ENCODE measurements around the gene SMIM10L1. TPM values are rescaled to one million over a fixed set of nuclear protein-coding genes. Genes with fewer than 3 reads are reported as not detected.

Gene SMIM10L1
- total and polyA plus RNA-seq, 5 experiments from 2014 or later = 7.6 to 14.5 (median 13.4) TPM

- POLR2A ChIA-PET = no interaction called here
- peaks cover 0 to 9% (median 0%) of the 10 kb centered on the region in 9 donors for H3K9me3 Mint-ChIP-seq
- ATAC-seq (no peak), DNase-seq (no peak)
- peaks cover 5 to 21% (median 10%) of the 10 kb centered on the region in 3 donors for H3K36me3 Mint-ChIP-seq
- peaks cover 0 to 2% (median 0%) of the 10 kb centered on the region in 4 donors for H3K4me1 Mint-ChIP-seq
- H3K27me3 Mint-ChIP-seq = no peaks in the 10 kb centered on the region
- no peak overlapping the region for H3K4me3 Mint-ChIP-seq
- no peak overlapping the region for H3K27ac Mint-ChIP-seq
These were observed 31.8 kb downstream of the SMIM10L1 start for GRCh38 chr12:11202811-11203210.

GRCh38 chr12:11204173-11204572 is 33.2 kb downstream of the SMIM10L1 start:
- Mint-ChIP-seq H3K27ac (no peak overlapping the region), H3K4me1 (peaks cover 0 to 2% (median 0%) of the 10 kb centered on the region in 4 donors), H3K27me3 (no peaks in the 10 kb centered on the region), H3K9me3 (peaks cover 0 to 9% (median 0%) of the 10 kb centered on the region in 9 donors), H3K4me3 (no peak overlapping the region), H3K36me3 (peaks cover 5 to 23% (median 10%) of the 10 kb centered on the region in 3 donors)
- POLR2A ChIA-PET = no interaction called here
- ATAC-seq (no peak), DNase-seq (no peak)

- POLR2A ChIA-PET = no interaction called here
- H3K9me3 Mint-ChIP-seq = peaks cover 2 to 24% (median 7%) of the 10 kb centered on the region in 9 donors
- DNase-seq = no peak
- no peak for ATAC-seq
- H3K4me3 Mint-ChIP-seq = no peak overlapping the region
- H3K27ac Mint-ChIP-seq = no peak overlapping the region
- peaks cover 4 to 30% (median 10%) of the 10 kb centered on the region in 3 donors for H3K36me3 Mint-ChIP-seq
- H3K4me1 Mint-ChIP-seq = peaks cover 0 to 3% (median 0%) of the 10 kb centered on the region in 4 donors
- no peaks in the 10 kb centered on the region for H3K27me3 Mint-ChIP-seq
These were observed 38.1 kb downstream of the SMIM10L1 start for GRCh38 chr12:11209113-11209512.

Other genes starting within 250 kb of the SMIM10L1 start
- not detected for gene PRH2, start 242.0 kb upstream of the SMIM10L1 start, total RNA-seq
- not detected for gene PRH2, start 242.0 kb upstream of the SMIM10L1 start, polyA plus RNA-seq
- 1 to 10 TPM; 3.1 to 3.5 TPM for gene TAS2R14, start 231.9 kb upstream of the SMIM10L1 start, total RNA-seq
- gene TAS2R14, start 231.9 kb upstream of the SMIM10L1 start, polyA plus RNA-seq = 1 to 10 TPM in 1 of 3 donors, under 1 TPM in 2; 0.71 to 1.2 (median 0.74) TPM
- gene TAS2R50, start 184.3 kb upstream of the SMIM10L1 start, total RNA-seq = 1 to 10 TPM; 1.2 TPM
- gene TAS2R50, start 184.3 kb upstream of the SMIM10L1 start, polyA plus RNA-seq = not detected
- 1 to 10 TPM; 1.7 to 2.1 TPM for gene TAS2R20, start 172.9 kb upstream of the SMIM10L1 start, total RNA-seq
- gene TAS2R20, start 172.9 kb upstream of the SMIM10L1 start, polyA plus RNA-seq = under 1 TPM; 0.14 to 0.25 (median 0.15) TPM
- 1 to 10 TPM; 3.9 to 4.7 TPM for gene TAS2R19, start 148.6 kb upstream of the SMIM10L1 start, total RNA-seq
- gene TAS2R19, start 148.6 kb upstream of the SMIM10L1 start, polyA plus RNA-seq = under 1 TPM in 1 of 3 donors, not detected in 2; 0.22 TPM
- 1 to 10 TPM; 2.8 to 3.2 TPM for gene TAS2R31, start 139.8 kb upstream of the SMIM10L1 start, total RNA-seq
- gene TAS2R31, start 139.8 kb upstream of the SMIM10L1 start, polyA plus RNA-seq = under 1 TPM in 2 of 3 donors, not detected in 1; 0.22 to 0.39 TPM
- gene TAS2R46, start 108.9 kb upstream of the SMIM10L1 start, total RNA-seq = 1 to 10 TPM in 1 of 2 experiments, under 1 TPM in 1; 0.71 to 1.9 TPM
- gene TAS2R46, start 108.9 kb upstream of the SMIM10L1 start, polyA plus RNA-seq = under 1 TPM in 1 of 3 donors, not detected in 2; 0.66 TPM
- gene TAS2R43, start 78.9 kb upstream of the SMIM10L1 start, total RNA-seq = 1 to 10 TPM in 1 of 2 experiments, under 1 TPM in 1; 0.91 to 1.4 TPM
- gene TAS2R43, start 78.9 kb upstream of the SMIM10L1 start, polyA plus RNA-seq = not detected
- gene TAS2R30, start 36.5 kb upstream of the SMIM10L1 start, total RNA-seq = 1 to 10 TPM; 4.3 to 5.0 TPM
- gene TAS2R30, start 36.5 kb upstream of the SMIM10L1 start, polyA plus RNA-seq = not detected
- gene TAS2R42, start 15.7 kb downstream of the SMIM10L1 start, total RNA-seq = not detected
- not detected for gene TAS2R42, start 15.7 kb downstream of the SMIM10L1 start, polyA plus RNA-seq
- not detected for gene PRB3, start 98.5 kb downstream of the SMIM10L1 start, total RNA-seq
- gene PRB3, start 98.5 kb downstream of the SMIM10L1 start, polyA plus RNA-seq = under 1 TPM in 2 of 3 donors, not detected in 1; 0.22 to 0.75 TPM
- gene PRB4, start 139.2 kb downstream of the SMIM10L1 start, total RNA-seq = not detected
- not detected for gene PRB4, start 139.2 kb downstream of the SMIM10L1 start, polyA plus RNA-seq
- gene PRB2, start 224.4 kb downstream of the SMIM10L1 start, total RNA-seq = not detected
- gene PRB2, start 224.4 kb downstream of the SMIM10L1 start, polyA plus RNA-seq = not detected

Measured in naive thymus-derived CD8-positive, alpha-beta T cell (primary cell).